ENCODE measurements around the gene CAPN12.
"Not testable (repeated sequence)": the region's sequence is repeated elsewhere in the genome, so short reads cannot be mapped to it uniquely, and the experiment has no call there.

The CAPN12 gene

GRCh38 chr19:38744298-38744681, at the start of gene CAPN12:
Gene CAPN12 (minus strand): TSS chr19:38744474. CDS start chr19:38744165, 309 bp downstream.
- DNase-seq (ENCODE audit: low spot score): no peak

- DNase-seq (ENCODE audit: low spot score): no peak
These were observed 49.4 kb upstream of the CAPN12 start for GRCh38 chr19:38793671-38794070.

GRCh38 chr19:38793177-38793576, 48.9 kb upstream of the CAPN12 start:
- no peak for DNase-seq (ENCODE audit: low spot score)

- no peak for DNase-seq (ENCODE audit: low spot score)
These were observed 48.2 kb upstream of the CAPN12 start for GRCh38 chr19:38792250-38793111.

GRCh38 chr19:38791451-38792064, 47.3 kb upstream of the CAPN12 start:
- not testable (repeated sequence) for DNase-seq (ENCODE audit: low spot score)

GRCh38 chr19:38790507-38791403, 46.5 kb upstream of the CAPN12 start:
- not testable (repeated sequence) for DNase-seq (ENCODE audit: low spot score)

GRCh38 chr19:38788478-38789243, 44.4 kb upstream of the CAPN12 start, which contains the start of gene LGALS7B:
Gene LGALS7B (plus strand): TSS chr19:38789200. CDS start chr19:38789227, 27 bp downstream.
- DNase-seq (ENCODE audit: low spot score): no peak

GRCh38 chr19:38786572-38787265, 42.4 kb upstream of the CAPN12 start:
- DNase-seq (ENCODE audit: low spot score): no peak

- DNase-seq (ENCODE audit: low spot score): not testable (repeated sequence)
These were observed 41.8 kb upstream of the CAPN12 start for GRCh38 chr19:38786061-38786460.

GRCh38 chr19:38785187-38785699, 41.0 kb upstream of the CAPN12 start:
- DNase-seq (ENCODE audit: low spot score): no peak

GRCh38 chr19:38784224-38784623, 40.0 kb upstream of the CAPN12 start:
- no peak for DNase-seq (ENCODE audit: low spot score)

- DNase-seq (ENCODE audit: low spot score): not testable (repeated sequence)
These were observed 37.9 kb upstream of the CAPN12 start for GRCh38 chr19:38782212-38782611.

GRCh38 chr19:38781058-38781457, 36.8 kb upstream of the CAPN12 start:
- DNase-seq (ENCODE audit: low spot score): no peak

- no peak for DNase-seq (ENCODE audit: low spot score)
These were observed 36.2 kb upstream of the CAPN12 start for GRCh38 chr19:38780443-38780842.

GRCh38 chr19:38778733-38779132, 34.5 kb upstream of the CAPN12 start:
- no peak for DNase-seq (ENCODE audit: low spot score)

GRCh38 chr19:38774181-38774950, 30.1 kb upstream of the CAPN12 start:
- no peak for DNase-seq (ENCODE audit: low spot score)

GRCh38 chr19:38773469-38774177, 29.3 kb upstream of the CAPN12 start, which contains the start of gene LGALS7:
Gene LGALS7 (minus strand): TSS chr19:38773517. CDS start chr19:38773492, 25 bp downstream.
- no peak for DNase-seq (ENCODE audit: low spot score)

- not testable (repeated sequence) for DNase-seq (ENCODE audit: low spot score)
These were observed 27.3 kb upstream of the CAPN12 start for GRCh38 chr19:38771569-38771968.

GRCh38 chr19:38770949-38771275, 26.6 kb upstream of the CAPN12 start:
- DNase-seq (ENCODE audit: low spot score): not testable (repeated sequence)

Measured in putamen (tissue), 1 donor.